Smooth muscle cell (in vitro differentiated cells): ENCODE data around the gene SLIT1. TPM values are rescaled to one million over a fixed set of nuclear protein-coding genes. Genes with fewer than 3 reads are reported as not detected.
"Not testable (repeated sequence)": the region's sequence is repeated elsewhere in the genome, so short reads cannot be mapped to it uniquely, and the experiment has no call there.

Source experiments
- DNase-seq: peaks from one replicate; lab custom pipeline; 2025; ENCODE audit not compliant: unreplicated experiment; lab: John Stamatoyannopoulos, UW
- H2AFZ ChIP-seq: fragments of 200-600 bp; sonication (generic); 2 replicates; pipeline ENCODE4 v1.6.0; 2016; ENCODE audit warnings: antibody characterized with exemption, low read depth, mild to moderate bottlenecking
- H3F3A ChIP-seq: fragments of 200-600 bp; sonication (generic); 2 replicates; pipeline ENCODE4 v1.6.0; 2017; ENCODE audit warnings: antibody characterized with exemption, low read depth
- H3K27ac ChIP-seq: fragments of 200-600 bp; sonication (generic); 2 replicates; pipeline ENCODE4 v1.5.1; 2016; ENCODE audit warnings: low read depth, mild to moderate bottlenecking
- H3K27me3 ChIP-seq: fragments of 200-600 bp; sonication (generic); 2 replicates; pipeline ENCODE4 v1.6.1; 2016; ENCODE audit warnings: low read depth, mild to moderate bottlenecking
- H3K36me3 ChIP-seq: fragments of 200-600 bp; sonication (generic); 2 replicates; pipeline ENCODE4 v1.5.1; 2016; ENCODE audit warnings: low read depth
- H3K4me1 ChIP-seq: fragments of 200-600 bp; sonication (generic); 2 replicates; pipeline ENCODE4 v1.5.1; 2016; ENCODE audit warnings: low read depth
- H3K4me2 ChIP-seq: fragments of 200-600 bp; sonication (generic); 2 replicates; pipeline ENCODE4 v1.6.0; 2016; ENCODE audit warnings: mild to moderate bottlenecking
- H3K4me3 ChIP-seq: fragments of 200-600 bp; sonication (generic); 2 replicates; pipeline ENCODE4 v1.5.1; 2016; ENCODE audit warnings: mild to moderate bottlenecking
- H3K79me2 ChIP-seq: fragments of 200-600 bp; sonication (generic); 2 replicates; pipeline ENCODE4 v1.6.0; 2016; ENCODE audit warnings: low read depth, mild to moderate bottlenecking
- H3K9ac ChIP-seq: fragments of 200-600 bp; sonication (generic); 2 replicates; pipeline ENCODE4 v1.6.0; 2016; ENCODE audit warnings: low read depth
- H3K9me3 ChIP-seq: fragments of 200-600 bp; sonication (generic); replicated peaks from 2 replicates; pipeline ENCODE4 v1.5.1; 2016; ENCODE audit warnings: low read depth
- H4K20me1 ChIP-seq: fragments of 200-600 bp; sonication (generic); 2 replicates; pipeline ENCODE4 v1.6.0; 2016; ENCODE audit warnings: low read depth
- CTCF ChIP-seq: fragments of 200-600 bp; sonication (generic); IDR thresholded peaks from 2 replicates; pipeline ENCODE4 v1.5.1; 2017; ENCODE audit warnings: borderline replicate concordance, mild to moderate bottlenecking, antibody characterized with exemption; ENCODE audit not compliant: insufficient read depth, poor library complexity, severe bottlenecking
- WGBS: methylation state at CpG from one replicate; pipeline ENCODE4 v1.1.7; 2016; ENCODE audit warnings: low lambda C conversion rate; 5-methylcytosine and 5-hydroxymethylcytosine counted together
- polyA plus RNA-seq: library from polyadenylated mRNA; unstranded; fragments of >200 nt; fragmentation: Nextera tagmentation; extraction: Ambion mirVana; gene quantifications from 2 replicates; pipeline ENCODE4 v1.2.1, GENCODE V29; 2016
- total RNA-seq: library from RNA; depleted of rRNA; stranded (reverse); fragments of >200 nt; gene quantifications from 2 replicates; pipeline ENCODE4 v1.2.3, GENCODE V29; 2014

The SLIT1 gene
- total and polyA plus RNA-seq, 2 experiments from 2014 or later: 0.15 TPM; not detected in 1

DNA sequence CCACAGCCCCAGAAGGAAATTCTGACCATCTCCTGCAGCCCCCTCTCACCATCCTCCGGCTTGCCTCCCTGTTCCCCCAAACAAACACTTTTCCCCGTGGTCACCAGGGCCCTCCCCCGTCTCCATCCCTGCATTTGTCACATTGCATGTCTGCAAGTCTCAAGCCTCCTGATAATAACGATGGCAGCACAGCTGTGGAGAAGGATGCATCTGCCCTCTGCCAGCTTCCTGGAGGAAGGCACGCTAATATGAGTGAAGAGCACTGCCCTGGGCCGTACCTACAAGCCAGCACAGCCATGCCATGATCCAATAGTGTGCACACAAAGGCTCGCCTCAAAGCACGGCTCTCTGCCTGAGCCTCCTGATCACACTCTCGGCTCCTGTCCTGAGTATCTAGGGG, 98.5 kb downstream of the SLIT1 start:
- Histone ChIP-seq H3K9me3 (no peaks in the 10 kb centered on the region), H2AFZ (no peak overlapping the region), H3K4me2 (no peak overlapping the region), H3K36me3 (no peaks in the 10 kb centered on the region), H4K20me1 (no peaks in the 10 kb centered on the region), H3K4me1 (no peaks in the 10 kb centered on the region), H3F3A (no peaks in the 10 kb centered on the region), H3K27me3 (peaks cover 33% of the 10 kb centered on the region), H3K27ac (no peak overlapping the region), H3K4me3 (no peak overlapping the region), H3K9ac (no peak overlapping the region), H3K79me2 (no peaks in the 10 kb centered on the region)
- 67% methylated on average over 9 of the region's 9 CpGs for WGBS
- no peak for DNase-seq
- TF ChIP-seq CTCF: no peak

DNA sequence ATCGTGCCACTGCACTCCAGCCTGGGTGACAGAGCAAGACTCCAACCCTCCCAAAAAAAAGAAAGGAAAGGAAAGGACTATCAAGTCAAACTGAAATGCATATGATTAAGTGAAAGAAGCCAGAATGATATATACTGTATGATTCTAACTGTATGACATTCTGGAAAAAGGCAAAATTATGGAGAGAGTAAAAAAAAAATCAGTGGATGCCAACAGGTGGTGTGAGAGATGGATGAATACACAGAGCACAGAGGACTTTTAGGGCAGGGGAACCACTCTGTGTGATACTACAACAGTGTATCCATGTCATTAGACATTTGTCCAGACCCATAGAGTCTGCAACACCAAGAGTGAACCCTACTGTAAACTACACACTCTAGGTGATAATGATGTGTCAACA, 99.2 kb downstream of the SLIT1 start:
- WGBS: 86% methylated on average over 1 of the region's 1 CpG
- H3K36me3 ChIP-seq: no peaks in the 10 kb centered on the region

GRCh38 chr10:97083228-97083829, 102.4 kb downstream of the SLIT1 start:
- H3K36me3 ChIP-seq: no peaks in the 10 kb centered on the region
- TF ChIP-seq CTCF: no peak
- WGBS: 79% methylated on average over 9 of the region's 9 CpGs
- H2AFZ ChIP-seq: no peak overlapping the region
- H3K27ac ChIP-seq: no peak overlapping the region
- H3K4me1 ChIP-seq: no peaks in the 10 kb centered on the region
- no peaks in the 10 kb centered on the region for H4K20me1 ChIP-seq
- H3K79me2 ChIP-seq: no peaks in the 10 kb centered on the region
- H3K9ac ChIP-seq: no peak overlapping the region
- no peak overlapping the region for H3K4me3 ChIP-seq
- H3F3A ChIP-seq: no peaks in the 10 kb centered on the region
- no peaks in the 10 kb centered on the region for H3K9me3 ChIP-seq
- H3K27me3 ChIP-seq: peaks cover 11% of the 10 kb centered on the region
- H3K4me2 ChIP-seq: no peak overlapping the region
- DNase-seq: no peak

More for the DNA sequence above, 99.2 kb downstream of the SLIT1 start:
- H3K27ac ChIP-seq: no peak overlapping the region
- H3K9me3 ChIP-seq: no peaks in the 10 kb centered on the region
- H4K20me1 ChIP-seq: no peaks in the 10 kb centered on the region
- no peak overlapping the region for H3K4me2 ChIP-seq
- no peaks in the 10 kb centered on the region for H3K4me1 ChIP-seq
- no peak overlapping the region for H3K9ac ChIP-seq
- H3K79me2 ChIP-seq: no peaks in the 10 kb centered on the region
- H3K4me3 ChIP-seq: no peak overlapping the region
- H2AFZ ChIP-seq: no peak overlapping the region
- DNase-seq: no peak
- no peaks in the 10 kb centered on the region for H3F3A ChIP-seq
- no peak for TF ChIP-seq CTCF
- peaks cover 30% of the 10 kb centered on the region for H3K27me3 ChIP-seq

DNA sequence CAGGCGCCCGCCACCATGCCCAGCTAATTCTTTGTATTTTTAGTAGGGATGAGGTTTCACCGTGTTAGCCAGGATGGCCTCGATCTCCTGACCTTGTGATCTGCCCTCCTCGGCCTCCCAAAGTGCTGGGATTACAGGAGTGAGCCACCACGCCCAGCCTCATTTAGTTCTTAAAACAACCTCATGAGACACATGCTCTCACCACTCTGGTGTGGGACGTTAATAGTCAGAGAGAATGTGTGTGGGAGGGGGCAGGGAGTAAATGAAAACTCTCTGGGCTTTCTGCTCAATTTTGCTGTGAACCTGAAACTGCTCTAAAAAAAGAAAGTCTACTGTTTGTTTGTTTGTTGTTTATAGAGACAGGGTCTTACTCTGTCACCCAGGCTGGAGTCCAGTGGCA, 103.2 kb downstream of the SLIT1 start:
- not testable (repeated sequence) for H3K4me1 ChIP-seq, H2AFZ ChIP-seq, H3K9me3 ChIP-seq, H3K27ac ChIP-seq, H3K4me2 ChIP-seq, H3F3A ChIP-seq, DNase-seq, H3K79me2 ChIP-seq, H4K20me1 ChIP-seq, H3K36me3 ChIP-seq, H3K4me3 ChIP-seq, H3K9ac ChIP-seq
- WGBS: 86% methylated on average over 7 of the region's 7 CpGs
- peaks cover 10% of the 10 kb centered on the region for H3K27me3 ChIP-seq
